H1 (cell line): ENCODE data around the gene FBXO41. TPM values are rescaled to one million over a fixed set of nuclear protein-coding genes. Genes with fewer than 3 reads are reported as not detected.
A peak's percentile ranks its signal among the peaks of the same experiment; 100 is the strongest.

Experiments
- CTCF ChIA-PET: fragments of 300-600 bp; sonication (Branson Sonifier 250); formaldehyde crosslinking; loops from one replicate; lab custom pipeline; 2021; ENCODE audit not compliant: partially characterized antibody; lab: Charles Lee
- POLR2A ChIA-PET: fragments of 300-600 bp; sonication (Branson Sonifier 250); formaldehyde crosslinking; loops from one replicate; lab custom pipeline; 2021; ENCODE audit warnings: inconsistent platforms; ENCODE audit not compliant: partially characterized antibody; lab: Charles Lee
- DNase-seq, 2 experiments: peaks; one replicate each; pipeline versions ENCODE4 v3.0.0 to v3.0.0-alpha.2; 2010 to 2022; ENCODE audit warnings: low spot score in 2 of 2, low read depth in 1 of 2, mixed read lengths in 1 of 2
- FAIRE-seq: peaks from 2 replicates; lab custom pipeline; 2011; peaks lifted over from hg19 to GRCh38; lab: Jason Lieb, UNC
- H2AFZ ChIP-seq: 2 replicates; pipeline ENCODE4 v1.8.1; 2012; ENCODE audit warnings: low read length, inconsistent platforms
- H2AK5ac ChIP-seq: 2 replicates; pipeline ENCODE4 v1.6.1; 2013; ENCODE audit warnings: low read depth, low read length
- H2BK120ac ChIP-seq: replicated peaks from 2 replicates; pipeline ENCODE3; 2013; ENCODE audit warnings: low read depth, low read length, inconsistent platforms
- H2BK12ac ChIP-seq: 2 replicates; pipeline ENCODE4 v1.6.1; 2013; ENCODE audit warnings: low read depth, low read length
- H2BK15ac ChIP-seq: 2 replicates; pipeline ENCODE4 v1.6.1; 2013; ENCODE audit warnings: low read length
- H2BK20ac ChIP-seq: 2 replicates; pipeline ENCODE4 v1.6.1; 2013; ENCODE audit warnings: low read length
- H2BK5ac ChIP-seq: 2 replicates; pipeline ENCODE4 v1.6.1; 2013; ENCODE audit warnings: low read depth, low read length
- H3K14ac ChIP-seq: 2 replicates; pipeline ENCODE4 v1.6.1; 2013; ENCODE audit warnings: inconsistent platforms; ENCODE audit not compliant: insufficient read length
- H3K18ac ChIP-seq: 2 replicates; pipeline ENCODE4 v1.6.1; 2013; ENCODE audit warnings: low read length; ENCODE audit errors: extremely low read depth
- H3K23ac ChIP-seq: 2 replicates; pipeline ENCODE4 v1.6.1; 2013; ENCODE audit warnings: inconsistent platforms; ENCODE audit not compliant: insufficient read length
- H3K23me2 ChIP-seq: 2 replicates; pipeline ENCODE4 v1.6.1; 2013; ENCODE audit warnings: low read depth, low read length
- H3K27ac ChIP-seq: 2 replicates; pipeline ENCODE4 v1.6.1; 2011; ENCODE audit warnings: low read depth, low read length, inconsistent platforms
- H3K27me3 ChIP-seq, 4 experiments: replicated peaks in 1 of 4; 1 replicate in 1 of 4; 2 replicates in 3 of 4; pipeline versions ENCODE4 v1.6.1 to v1.8.1; 2011 to 2013; ENCODE audit warnings: low read length in 3 of 4, mild to moderate bottlenecking in 3 of 4, inconsistent platforms in 2 of 4, mixed read lengths in 2 of 4, moderate library complexity in 1 of 4; ENCODE audit not compliant: control insufficient read depth in 3 of 4, insufficient read depth in 3 of 4; ENCODE audit errors: extremely low read depth in 1 of 4
- H3K36me3 ChIP-seq, 4 experiments: 2 replicates each; pipeline versions ENCODE4 v1.6.1 to v1.8.1; 2011 to 2013; ENCODE audit warnings: mild to moderate bottlenecking in 4 of 4, low read length in 3 of 4, moderate library complexity in 2 of 4, control low read depth in 1 of 4, inconsistent platforms in 1 of 4; ENCODE audit not compliant: insufficient read depth in 4 of 4, control insufficient read depth in 2 of 4
- H3K4ac ChIP-seq: replicated peaks from 2 replicates; pipeline ENCODE3; 2013; ENCODE audit warnings: low read length, low read depth, mixed read lengths, inconsistent platforms; ENCODE audit not compliant: insufficient read length
- H3K4me1 ChIP-seq, 4 experiments: replicated peaks in 1 of 4; 1 replicate in 1 of 4; 2 replicates in 3 of 4; pipeline versions ENCODE4 v1.6.1 to v1.8.1; 2011 to 2013; ENCODE audit warnings: low read length in 3 of 4, inconsistent platforms in 2 of 4, mixed read lengths in 1 of 4; ENCODE audit not compliant: insufficient read depth in 4 of 4, control insufficient read depth in 3 of 4
- H3K4me2 ChIP-seq, 2 experiments: 2 replicates each; pipeline versions ENCODE4 v1.6.1 to v1.8.1; 2011 to 2013; ENCODE audit warnings: low read depth in 2 of 2, low read length in 2 of 2, control low read depth in 1 of 2, inconsistent platforms in 1 of 2, mild to moderate bottlenecking in 1 of 2; ENCODE audit not compliant: insufficient read depth in 1 of 2
- H3K4me3 ChIP-seq, 4 experiments: fragments of 200-600, 300-600 bp in 1 of 4; sonication (generic), shearing (Covaris generic), sonication (Bioruptor Twin) in 1 of 4; 2 replicates each; pipeline versions ENCODE4 v1.5.1 to v1.8.1; 2011 to 2016; ENCODE audit warnings: low read length in 4 of 4, low read depth in 3 of 4, control low read depth in 2 of 4, inconsistent platforms in 2 of 4, mild to moderate bottlenecking in 2 of 4, mixed read lengths in 1 of 4, moderate library complexity in 1 of 4; ENCODE audit not compliant: insufficient read depth in 2 of 4; ENCODE audit errors: extremely low read depth in 1 of 4
- H3K56ac ChIP-seq: replicated peaks from 2 replicates; pipeline ENCODE3; 2013; ENCODE audit warnings: low read depth, mild to moderate bottlenecking, mixed read lengths, low read length, inconsistent platforms; ENCODE audit not compliant: insufficient read length
- H3K79me1 ChIP-seq: 2 replicates; pipeline ENCODE4 v1.6.1; 2013; ENCODE audit warnings: low read depth, low read length, control low read depth
- H3K79me2 ChIP-seq, 2 experiments: 2 replicates each; pipeline versions ENCODE4 v1.6.1 to v1.8.1; 2012 to 2013; ENCODE audit warnings: low read length in 2 of 2, mild to moderate bottlenecking in 2 of 2, inconsistent platforms in 1 of 2; ENCODE audit not compliant: insufficient read depth in 2 of 2, control insufficient read depth in 1 of 2
- H3K9ac ChIP-seq, 4 experiments: replicated peaks in 1 of 4; 1 replicate in 1 of 4; 2 replicates in 3 of 4; pipeline versions ENCODE4 v1.6.1 to v1.8.1; 2011 to 2013; ENCODE audit warnings: low read depth in 3 of 4, low read length in 3 of 4, control low read depth in 2 of 4, mild to moderate bottlenecking in 2 of 4, moderate library complexity in 2 of 4, inconsistent platforms in 1 of 4; ENCODE audit errors: extremely low read depth in 1 of 4
- H3K9me3 ChIP-seq, 2 experiments: 2 replicates each; pipeline versions ENCODE4 v1.6.1 to v1.8.1; 2012 to 2013; ENCODE audit warnings: mild to moderate bottlenecking in 2 of 2, moderate library complexity in 2 of 2, control low read depth in 1 of 2, inconsistent platforms in 1 of 2, low read depth in 1 of 2, low read length in 1 of 2, mixed read lengths in 1 of 2; ENCODE audit not compliant: insufficient read depth in 2 of 2
- H4K20me1 ChIP-seq, 2 experiments: replicated peaks in 1 of 2; 2 replicates each; pipeline versions ENCODE3 to v1.8.1; 2011 to 2013; ENCODE audit warnings: inconsistent platforms in 2 of 2, low read length in 2 of 2, mild to moderate bottlenecking in 1 of 2; ENCODE audit not compliant: insufficient read depth in 2 of 2, control insufficient read depth in 1 of 2
- H4K5ac ChIP-seq: 2 replicates; pipeline ENCODE4 v1.6.1; 2013; ENCODE audit warnings: low read length, low read depth, mixed read lengths, inconsistent platforms; ENCODE audit not compliant: insufficient read length
- H4K8ac ChIP-seq: 2 replicates; pipeline ENCODE4 v1.8.0; 2013; ENCODE audit warnings: mild to moderate bottlenecking, moderate library complexity, low read length, inconsistent platforms; ENCODE audit not compliant: insufficient read depth; ENCODE audit errors: extremely low read depth
- H4K91ac ChIP-seq: replicated peaks from 2 replicates; pipeline ENCODE3; 2013; ENCODE audit warnings: low read length, mixed read lengths, inconsistent platforms; ENCODE audit not compliant: insufficient read length
- RAD21 ChIP-seq, 2 experiments: IDR thresholded peaks in 1 of 2; conservative IDR thresholded peaks in 1 of 2; 2 replicates each; pipeline ENCODE4 v1.6.1; 2011; ENCODE audit warnings: low read depth in 2 of 2, low read length in 2 of 2, improper control_type of control experiment in 1 of 2, inconsistent platforms in 1 of 2, mild to moderate bottlenecking in 1 of 2, moderate library complexity in 1 of 2
- WGBS, 2 experiments: shearing (Covaris generic) in 1 of 2; methylation state at CpG; one replicate each; pipeline versions ENCODE4 v1.1.6 to v1.1.7; 2013 to 2015; ENCODE audit warnings: low lambda C conversion rate in 2 of 2, mixed read lengths in 2 of 2, inconsistent platforms in 1 of 2, low coverage in 1 of 2, missing lambda C conversion rate in 1 of 2; ENCODE audit not compliant: insufficient replicate concordance in 2 of 2, insufficient coverage in 1 of 2, insufficient read length in 1 of 2; ENCODE audit errors: extremely low coverage in 1 of 2, missing lambda C conversion rate in 1 of 2; 5-methylcytosine and 5-hydroxymethylcytosine counted together
- polyA plus RNA-seq, 7 experiments: library from polyadenylated mRNA; depleted of rRNA in 3 of 7; stranded (reverse) in 5 of 7; unstranded in 2 of 7; fragments of >200 nt in 5 of 7; fragments of 200-250 nt in 2 of 7; gene quantifications; 1 replicate in 5 of 7; 2 replicates in 1 of 7; 4 replicates in 1 of 7; pipeline versions ENCODE4 v1.2.1 to v1.2.3, GENCODE V29; 2011 to 2013; ENCODE audit warnings: missing spikeins in 2 of 7, mixed read lengths in 2 of 7
- total RNA-seq: library from RNA; stranded (reverse); fragmentation: NEBNext Ultra II Directional; extraction: Animal tissue kit (Norgen Biotek cat#: 25700); gene quantifications from 2 replicates; pipeline ENCODE4 v1.2.1, GENCODE V29; 2021
- TF ChIP-seq, protein P1 (sequence below), 3 experiments: IDR thresholded peaks; 1 replicate in 2 of 3; 2 replicates in 1 of 3; pipeline versions ENCODE4 v1.5.1 to v1.6.1; 2011; ENCODE audit warnings: low read length in 3 of 3, mild to moderate bottlenecking in 3 of 3, inconsistent platforms in 2 of 3, low read depth in 1 of 3, moderate library complexity in 1 of 3; ENCODE audit not compliant: insufficient read depth in 1 of 3; ENCODE audit errors: control extremely low read depth in 1 of 3

FBXO41 gene
- total and polyA plus RNA-seq, 2 of the 8 experiments (the other 6 are each of a cell fraction or from before 2014, with no cell fraction given): 11.2 to 14.3 TPM

DNA sequence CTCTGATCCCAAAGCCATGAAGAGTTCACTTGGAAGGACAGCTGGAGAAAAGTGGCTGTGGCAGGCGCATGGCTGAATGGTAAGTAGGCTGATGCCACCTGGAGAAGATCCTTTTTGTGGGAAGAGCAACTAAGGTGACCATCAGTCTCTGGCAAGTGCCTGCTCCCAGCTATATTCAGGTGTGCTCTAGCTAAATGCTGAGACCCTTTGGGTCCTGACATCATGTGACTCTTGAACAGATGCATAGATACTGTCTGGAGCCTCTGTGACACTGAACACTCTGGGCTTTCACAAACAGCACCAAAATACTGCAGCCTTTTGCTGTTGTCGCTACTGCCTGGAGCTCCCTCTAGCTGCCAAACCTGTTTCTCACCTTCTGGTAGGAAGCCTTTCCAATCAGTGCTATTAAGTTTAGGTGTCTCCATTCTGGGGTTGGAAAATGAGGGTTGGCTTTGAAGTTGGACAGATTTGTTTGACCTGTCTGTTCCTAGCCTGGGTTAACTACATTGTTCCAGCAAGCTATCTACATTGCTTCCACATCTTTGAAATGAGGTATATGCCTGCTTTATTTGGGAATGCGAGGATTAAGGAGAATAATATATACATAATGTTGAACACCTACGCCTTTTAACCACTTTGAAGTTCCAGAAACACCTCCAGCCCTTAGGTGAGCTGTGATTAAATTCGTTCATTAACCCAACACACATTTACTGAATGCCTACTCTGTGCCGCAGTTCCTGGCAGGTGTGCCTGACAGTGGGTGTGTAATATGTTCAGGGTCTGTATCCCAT is 6.0 kb upstream of the FBXO41 start:
- peaks cover 9 to 15% of the 10 kb centered on the region in 2 experiments for H4K20me1 ChIP-seq
- no peaks in the 10 kb centered on the region for H3K79me1 ChIP-seq
- H2AFZ ChIP-seq: no peak overlapping the region
- H3K27me3 ChIP-seq: peaks cover 25 to 65% (median 55%) of the 10 kb centered on the region in 4 experiments
- H4K5ac ChIP-seq: no peak overlapping the region
- H3K4me2 ChIP-seq: no peak overlapping the region
- no peak overlapping the region for H2AK5ac ChIP-seq
- H3K9ac ChIP-seq: no peak overlapping the region
- no peak overlapping the region for H3K23ac ChIP-seq
- 59% methylated on average over 6 of the region's 6 CpGs; no CpG with 5 or more reads in 1 of the 2 experiments for WGBS, 2 experiments
- DNase-seq: peak in 1 of 2 experiments; percentile 65
- no peak overlapping the region for H3K4ac ChIP-seq
- FAIRE-seq: peak; percentile 87
- no peak overlapping the region for H3K56ac ChIP-seq
- H2BK5ac ChIP-seq: no peak overlapping the region
- H3K18ac ChIP-seq: no peak overlapping the region
- H3K36me3 ChIP-seq: no peaks in the 10 kb centered on the region; a peak in 1 of 8 replicates
- H3K79me2 ChIP-seq: no peaks in the 10 kb centered on the region; a peak in 1 of 4 replicates
- ChIA-PET POLR2A (interaction anchor here (0.6 to 2.5 kb wide), 7 partner anchors 10 to 56 kb away, joined by 3 to 6 read pairs (median 3); partner anchors contain the start of gene CCT7), CTCF (interaction anchor here (0.5 to 6.5 kb wide), 27 partner anchors 12 to 842 kb away, joined by 3 to 122 read pairs (median 6); partner anchors contain the start of genes CCT7 and PRADC1)
- H4K8ac ChIP-seq: no peak overlapping the region
- no peak overlapping the region for H3K4me3 ChIP-seq
- no peaks in the 10 kb centered on the region for H3K9me3 ChIP-seq
- no peak overlapping the region for H2BK15ac ChIP-seq
- no peak overlapping the region for H3K27ac ChIP-seq
- H3K14ac ChIP-seq: no peak overlapping the region
- no peak overlapping the region for H4K91ac ChIP-seq
- no peak overlapping the region for H2BK12ac ChIP-seq
- H3K23me2 ChIP-seq: peaks cover 12% of the 10 kb centered on the region
- peaks cover under 1 to 12% (median 4%) of the 10 kb centered on the region in 4 experiments; a peak in 6 of 7 replicates for H3K4me1 ChIP-seq
- H2BK120ac ChIP-seq: no peak overlapping the region
- H2BK20ac ChIP-seq: no peak overlapping the region
- peak; percentile 59 to 71 for TF ChIP-seq RAD21 (IDR thresholded peaks at IDR 0.05 in 1 of 2, conservative IDR thresholded peaks at IDR 0.05 in 1 of 2; ENCODE audit: low read depth in 2 of 2, low read length in 2 of 2)
- TF ChIP-seq, protein P1, sequence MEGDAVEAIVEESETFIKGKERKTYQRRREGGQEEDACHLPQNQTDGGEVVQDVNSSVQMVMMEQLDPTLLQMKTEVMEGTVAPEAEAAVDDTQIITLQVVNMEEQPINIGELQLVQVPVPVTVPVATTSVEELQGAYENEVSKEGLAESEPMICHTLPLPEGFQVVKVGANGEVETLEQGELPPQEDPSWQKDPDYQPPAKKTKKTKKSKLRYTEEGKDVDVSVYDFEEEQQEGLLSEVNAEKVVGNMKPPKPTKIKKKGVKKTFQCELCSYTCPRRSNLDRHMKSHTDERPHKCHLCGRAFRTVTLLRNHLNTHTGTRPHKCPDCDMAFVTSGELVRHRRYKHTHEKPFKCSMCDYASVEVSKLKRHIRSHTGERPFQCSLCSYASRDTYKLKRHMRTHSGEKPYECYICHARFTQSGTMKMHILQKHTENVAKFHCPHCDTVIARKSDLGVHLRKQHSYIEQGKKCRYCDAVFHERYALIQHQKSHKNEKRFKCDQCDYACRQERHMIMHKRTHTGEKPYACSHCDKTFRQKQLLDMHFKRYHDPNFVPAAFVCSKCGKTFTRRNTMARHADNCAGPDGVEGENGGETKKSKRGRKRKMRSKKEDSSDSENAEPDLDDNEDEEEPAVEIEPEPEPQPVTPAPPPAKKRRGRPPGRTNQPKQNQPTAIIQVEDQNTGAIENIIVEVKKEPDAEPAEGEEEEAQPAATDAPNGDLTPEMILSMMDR (IDR thresholded peaks at IDR 0.05; ENCODE audit: control extremely low read depth in 1 of 3, insufficient read depth in 1 of 3, low read depth in 1 of 3, low read length in 3 of 3): peak in 2 of 3 experiments; percentile 72 to 86; a peak in 3 of 4 replicates
